Body of pancreas (tissue), 4 donors: ENCODE results near the gene AGAP1. TPM values are rescaled to one million over a fixed set of nuclear protein-coding genes. Genes with fewer than 3 reads are reported as not detected.

Experiments
- ATAC-seq: fragments of 150-250 bp; one replicate; pipeline ENCODE4 v1.9.1; 2016
- DNase-seq, 4 donors: peaks; one replicate each; pipeline ENCODE4 v3.0.0-alpha.2; 2019
- H3K27ac ChIP-seq, 4 donors: fragments of 200-600 bp; sonication (generic); 1 replicate in 3 of 4; 2 replicates in 1 of 4; pipeline versions ENCODE4 v1.5.1 to v1.6.1; 2016 to 2019; ENCODE audit warnings: mild to moderate bottlenecking in 1 of 4, mixed read lengths in 1 of 4, moderate library complexity in 1 of 4
- H3K27me3 ChIP-seq, 2 donors: fragments of 200-600 bp; sonication (generic); one replicate each; pipeline ENCODE4 v1.6.0; 2016; ENCODE audit warnings: mild to moderate bottlenecking in 1 of 2
- H3K36me3 ChIP-seq, 2 donors: fragments of 200-600 bp; sonication (generic); replicated peaks in 1 of 2; 2 replicates each; pipeline ENCODE4 v1.5.1; 2016; ENCODE audit warnings: low read depth in 2 of 2; ENCODE audit not compliant: insufficient read depth in 1 of 2
- H3K4me1 ChIP-seq: fragments of 200-600 bp; sonication (generic); one replicate; pipeline ENCODE4 v1.6.0; 2016
- H3K4me3 ChIP-seq, 2 donors: fragments of 200-600 bp; sonication (generic); 1 replicate in 1 of 2; 2 replicates in 1 of 2; pipeline ENCODE4 v1.5.1; 2016 to 2019
- H3K9me3 ChIP-seq, 3 donors: fragments of 200-600 bp; sonication (generic); 1 replicate in 2 of 3; 2 replicates in 1 of 3; pipeline ENCODE4 v1.5.1; 2016
- POLR2A ChIP-seq, 3 donors: fragments of 450-650 bp; IDR thresholded peaks; one replicate each; pipeline ENCODE4 v1.6.1; 2016; ENCODE audit warnings: antibody characterized with exemption in 3 of 3, mild to moderate bottlenecking in 2 of 3
- WGBS, 2 donors: methylation state at CpG; one replicate each; pipeline ENCODE4 v1.1.5; 2017; 5-methylcytosine and 5-hydroxymethylcytosine counted together
- intact Hi-C: fragments of 100-400 bp; cut with DNase I; formaldehyde crosslinking; loops from one replicate; pipeline ENCODE4 v1.15.1; 2023
- total RNA-seq, 2 donors: library from RNA; depleted of rRNA; stranded (reverse); fragments of >200 nt; gene quantifications; one replicate each; pipeline ENCODE4 v1.1.0, GENCODE V29; 2016
- TF ChIP-seq, protein P1 (sequence below), 7 experiments: fragments of 450-650 bp in 4 of 7; fragments of 200-600 bp in 3 of 7; sonication (generic) in 3 of 7; IDR thresholded peaks; one replicate each; pipeline ENCODE4 v1.5.1; 2016 to 2019; ENCODE audit warnings: antibody characterized with exemption in 7 of 7

The AGAP1 gene
- total RNA-seq, 2 donors from 2014 or later: 21.3 to 32.6 TPM

DNA sequence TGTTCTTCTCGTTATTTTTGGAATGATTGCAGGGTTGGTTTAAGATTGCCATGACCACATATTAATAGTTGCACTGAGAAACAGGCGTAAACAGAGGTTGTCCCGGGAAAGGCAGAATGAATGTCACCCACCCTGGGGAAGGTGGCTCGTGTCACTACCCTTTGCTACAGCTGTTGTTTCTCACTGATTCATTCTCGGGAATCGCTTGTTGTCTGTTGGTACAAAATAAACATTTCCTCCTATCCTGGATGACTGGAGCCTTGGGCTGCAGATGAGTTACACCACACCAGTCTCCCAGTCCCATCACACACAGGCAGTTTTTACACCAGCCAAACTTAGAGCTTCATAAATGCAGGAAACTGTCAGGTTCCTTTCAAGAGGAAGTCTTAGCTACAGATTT, 457.6 kb downstream of the AGAP1 start:
- intact Hi-C loops: no loop called here
- H3K36me3 ChIP-seq: no peaks in the 10 kb centered on the region
- H3K27ac ChIP-seq: no peak overlapping the region
- DNase-seq (no peak), ATAC-seq (no peak)
- no peaks in the 10 kb centered on the region for H3K27me3 ChIP-seq
- H3K9me3 ChIP-seq: no peaks in the 10 kb centered on the region
- H3K4me3 ChIP-seq: no peak overlapping the region
- TF ChIP-seq, protein P1, sequence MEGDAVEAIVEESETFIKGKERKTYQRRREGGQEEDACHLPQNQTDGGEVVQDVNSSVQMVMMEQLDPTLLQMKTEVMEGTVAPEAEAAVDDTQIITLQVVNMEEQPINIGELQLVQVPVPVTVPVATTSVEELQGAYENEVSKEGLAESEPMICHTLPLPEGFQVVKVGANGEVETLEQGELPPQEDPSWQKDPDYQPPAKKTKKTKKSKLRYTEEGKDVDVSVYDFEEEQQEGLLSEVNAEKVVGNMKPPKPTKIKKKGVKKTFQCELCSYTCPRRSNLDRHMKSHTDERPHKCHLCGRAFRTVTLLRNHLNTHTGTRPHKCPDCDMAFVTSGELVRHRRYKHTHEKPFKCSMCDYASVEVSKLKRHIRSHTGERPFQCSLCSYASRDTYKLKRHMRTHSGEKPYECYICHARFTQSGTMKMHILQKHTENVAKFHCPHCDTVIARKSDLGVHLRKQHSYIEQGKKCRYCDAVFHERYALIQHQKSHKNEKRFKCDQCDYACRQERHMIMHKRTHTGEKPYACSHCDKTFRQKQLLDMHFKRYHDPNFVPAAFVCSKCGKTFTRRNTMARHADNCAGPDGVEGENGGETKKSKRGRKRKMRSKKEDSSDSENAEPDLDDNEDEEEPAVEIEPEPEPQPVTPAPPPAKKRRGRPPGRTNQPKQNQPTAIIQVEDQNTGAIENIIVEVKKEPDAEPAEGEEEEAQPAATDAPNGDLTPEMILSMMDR (IDR thresholded peaks at IDR 0.05): no peak
- 69 to 78% methylated on average over 6 of the region's 6 CpGs for WGBS, 2 donors
- no peaks in the 10 kb centered on the region for H3K4me1 ChIP-seq

DNA sequence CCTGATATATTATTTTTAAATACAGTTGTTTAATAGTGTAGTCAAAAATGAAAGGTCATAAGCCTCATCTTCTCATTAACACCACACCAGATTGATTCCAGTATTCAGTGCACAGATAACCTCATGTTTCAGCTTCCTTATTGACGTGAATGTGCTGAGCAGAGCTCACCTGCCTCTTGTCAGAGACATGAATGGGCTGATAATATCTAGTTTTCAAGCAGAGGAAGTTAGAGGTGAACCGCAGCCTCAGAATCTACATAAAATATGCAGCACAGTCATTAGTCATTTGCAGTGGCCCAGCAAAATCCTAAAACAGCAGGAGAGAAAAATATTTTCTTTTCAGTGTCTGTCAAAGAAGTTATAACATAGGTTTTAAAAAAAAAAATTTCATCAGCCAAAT, 458.1 kb downstream of the AGAP1 start:
- H3K36me3 ChIP-seq: no peaks in the 10 kb centered on the region
- H3K27ac ChIP-seq: no peak overlapping the region
- DNase-seq (no peak), ATAC-seq (no peak)
- H3K27me3 ChIP-seq: no peaks in the 10 kb centered on the region
- intact Hi-C loops: no loop called here
- 48 to 67% methylated on average over 2 of the region's 2 CpGs for WGBS, 2 donors
- no peak overlapping the region for H3K4me3 ChIP-seq
- TF ChIP-seq, protein P1 (IDR thresholded peaks at IDR 0.05): no peak
- no peak for TF ChIP-seq POLR2A (IDR thresholded peaks at IDR 0.05)
- no peaks in the 10 kb centered on the region for H3K4me1 ChIP-seq
- H3K9me3 ChIP-seq: no peaks in the 10 kb centered on the region

DNA sequence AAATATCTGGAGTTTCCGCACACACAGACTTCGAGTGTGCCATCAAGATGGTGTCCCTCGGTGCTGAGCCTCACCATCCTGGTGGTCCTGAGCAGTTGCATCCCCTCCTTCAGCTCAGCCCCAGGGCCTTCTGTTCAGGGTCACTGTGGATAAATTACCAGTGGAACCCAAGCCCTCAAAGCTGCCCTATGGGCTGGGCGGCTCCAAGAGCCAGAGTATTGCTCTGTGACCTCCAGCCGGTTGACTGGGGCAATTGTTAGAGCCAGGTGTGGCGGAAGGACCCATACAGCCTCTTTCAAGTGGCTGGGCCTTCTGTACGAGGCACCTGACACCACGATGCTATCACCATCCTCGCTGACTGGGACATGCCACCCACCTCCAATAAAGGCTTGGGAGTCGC, 458.9 kb downstream of the AGAP1 start:
- ATAC-seq (no peak), DNase-seq (no peak)
- H3K4me3 ChIP-seq: no peak overlapping the region
- WGBS, 2 donors: 91 to 92% methylated on average over 9 to 10 of the region's 10 CpGs
- H3K36me3 ChIP-seq: no peaks in the 10 kb centered on the region
- no peaks in the 10 kb centered on the region for H3K27me3 ChIP-seq
- TF ChIP-seq POLR2A (IDR thresholded peaks at IDR 0.05): no peak
- TF ChIP-seq, protein P1 (IDR thresholded peaks at IDR 0.05): no peak
- H3K4me1 ChIP-seq: no peaks in the 10 kb centered on the region
- no peak overlapping the region for H3K27ac ChIP-seq
- intact Hi-C loops: no loop called here
- no peaks in the 10 kb centered on the region for H3K9me3 ChIP-seq

DNA sequence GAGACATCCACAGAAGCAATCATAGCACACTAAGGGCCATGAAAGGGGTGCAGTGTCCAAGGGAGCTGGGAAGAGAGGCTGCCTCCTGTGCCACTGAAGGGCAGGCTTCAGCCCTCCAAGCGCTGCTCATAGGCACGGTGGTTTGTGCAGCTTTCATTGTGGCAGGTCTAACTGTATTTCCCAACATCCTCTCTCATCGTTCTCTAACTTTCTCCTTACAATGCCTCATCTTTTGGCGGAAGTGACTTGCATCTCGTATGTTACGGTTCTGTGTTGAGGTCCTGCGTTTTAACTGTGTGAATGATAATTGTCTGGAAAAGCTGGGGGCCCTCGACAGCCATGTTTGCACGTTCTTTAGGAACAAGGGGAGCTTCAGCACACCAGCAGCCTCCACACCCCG, 460.4 kb downstream of the AGAP1 start:
- Histone ChIP-seq H3K27ac (no peak overlapping the region), H3K4me3 (no peak overlapping the region), H3K4me1 (no peaks in the 10 kb centered on the region), H3K27me3 (no peaks in the 10 kb centered on the region), H3K9me3 (no peaks in the 10 kb centered on the region), H3K36me3 (no peaks in the 10 kb centered on the region)
- TF ChIP-seq, protein P1 (IDR thresholded peaks at IDR 0.05): no peak
- TF ChIP-seq POLR2A (IDR thresholded peaks at IDR 0.05): no peak
- 92 to 94% methylated on average over 10 of the region's 10 CpGs for WGBS, 2 donors
- DNase-seq: no peak
- intact Hi-C loops: no loop called here
- ATAC-seq: no peak

DNA sequence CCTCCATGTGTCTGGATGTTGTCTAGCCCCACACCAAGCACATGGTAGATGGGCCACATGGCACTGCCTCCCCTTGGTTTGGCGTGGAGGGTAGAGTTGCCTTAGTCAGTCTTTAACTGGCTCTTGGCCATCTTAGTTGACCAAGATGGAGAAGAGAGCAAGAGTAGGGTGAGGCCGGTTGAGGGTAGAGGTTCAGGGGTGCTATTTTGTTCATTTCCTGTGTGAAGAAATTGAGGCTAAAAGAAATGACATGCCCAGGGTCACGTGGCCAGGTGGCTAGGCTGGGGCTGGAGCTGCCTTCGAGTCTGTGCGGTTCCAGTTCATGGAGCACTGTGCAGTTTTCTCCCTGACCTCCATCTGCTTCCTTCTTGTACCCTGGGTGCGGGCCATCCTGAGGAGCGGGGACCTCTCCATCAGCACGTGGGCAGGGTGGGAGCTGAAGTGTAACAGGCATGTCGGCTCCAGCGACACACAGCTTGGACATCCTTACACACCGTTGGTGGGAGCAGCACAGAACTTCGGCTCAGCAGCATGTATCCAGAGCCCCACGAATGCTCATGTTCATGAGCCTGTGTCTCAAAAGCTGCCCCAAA, 461.1 kb downstream of the AGAP1 start:
- Histone ChIP-seq H3K9me3 (no peaks in the 10 kb centered on the region), H3K36me3 (no peaks in the 10 kb centered on the region), H3K27me3 (no peaks in the 10 kb centered on the region), H3K27ac (no peak overlapping the region), H3K4me3 (no peak overlapping the region), H3K4me1 (no peaks in the 10 kb centered on the region)
- no peak for ATAC-seq
- TF ChIP-seq, protein P1 (IDR thresholded peaks at IDR 0.05): no peak
- no peak for TF ChIP-seq POLR2A (IDR thresholded peaks at IDR 0.05)
- DNase-seq: no peak
- 90 to 95% methylated on average over 11 to 13 of the region's 13 CpGs for WGBS, 2 donors
- intact Hi-C loops: no loop called here
